ENCODE results near the gene INS. TPM values are rescaled to one million over a fixed set of nuclear protein-coding genes. Genes with fewer than 3 reads are reported as not detected.

The INS gene
- polyA plus RNA-seq, 3 donors, result not detected

Other genes with a start within 250 kb of the INS start
- 10 to 100 TPM in 1 of 3 donors, 1 to 10 TPM in 2; 7.3 to 10.5 (median 9.7) TPM for gene TNNT3, start 241.5 kb downstream of the INS start, polyA plus RNA-seq (ENCODE audit: insufficient read length in 3 of 3)
- gene MRPL23, start 213.9 kb downstream of the INS start, polyA plus RNA-seq (ENCODE audit: insufficient read length in 3 of 3), result 10 to 100 TPM; 48.7 to 71.6 (median 52.2) TPM
- 1,000 to 10,000 TPM; 2,437 to 3,512 (median 2,541) TPM for gene H19, start 163.4 kb downstream of the INS start, polyA plus RNA-seq (ENCODE audit: insufficient read length in 3 of 3)
- gene IGF2, start 21.8 kb downstream of the INS start, polyA plus RNA-seq (ENCODE audit: insufficient read length in 3 of 3), result 1,000 to 10,000 TPM in 1 of 3 donors, 100 to 1,000 TPM in 2; 714 to 1,039 (median 964) TPM
- gene TH, start 10.6 kb upstream of the INS start, polyA plus RNA-seq (ENCODE audit: insufficient read length in 3 of 3), result 1 to 10 TPM in 2 of 3 donors, under 1 TPM in 1; 0.73 to 1.7 (median 1.4) TPM
- gene ASCL2, start 109.4 kb upstream of the INS start, polyA plus RNA-seq (ENCODE audit: insufficient read length in 3 of 3), result 1 to 10 TPM; 1.5 to 3.8 (median 2.5) TPM
- gene C11orf21, start 140.7 kb upstream of the INS start, polyA plus RNA-seq (ENCODE audit: insufficient read length in 3 of 3), result 1 to 10 TPM in 1 of 3 donors, under 1 TPM in 2; 0.67 to 1.1 (median 0.82) TPM
- 1 to 10 TPM; 1.6 to 2.7 (median 2.6) TPM for gene TSPAN32, start 140.8 kb upstream of the INS start, polyA plus RNA-seq (ENCODE audit: insufficient read length in 3 of 3)
- 100 to 1,000 TPM; 528 to 587 (median 583) TPM for gene CD81, start 216.1 kb upstream of the INS start, polyA plus RNA-seq (ENCODE audit: insufficient read length in 3 of 3)
- gene TSSC4, start 239.5 kb upstream of the INS start, polyA plus RNA-seq (ENCODE audit: insufficient read length in 3 of 3), result 10 to 100 TPM; 30.8 to 45.5 (median 44.8) TPM